GM12878 (cell line): ENCODE measurements around the gene SPAG16. TPM values are rescaled to one million over a fixed set of nuclear protein-coding genes. Genes with fewer than 3 reads are reported as not detected.

Experiments
- ATAC-seq: fragments of 200-7000 bp; cut with Tn5 transposase; 3 replicates; pipeline ENCODE4 v1.9.1; 2020; ENCODE audit warnings: mild to moderate bottlenecking, moderate library complexity
- BruUV-seq: library from RNA; stranded (reverse); fragments of 400-500 nt; replicated peaks from 2 replicates; lab custom pipeline; 2021; lab: Mats Ljungman, UMichigan
- CTCF ChIA-PET: fragments of 300-600 bp; sonication (Branson Sonifier 250); formaldehyde crosslinking; extraction: SDS; loops from one replicate; lab custom pipeline; 2021; ENCODE audit warnings: inconsistent platforms; lab: Yijun Ruan, JAX
- POLR2A ChIA-PET: fragments of 350-600 bp; formaldehyde crosslinking; extraction: SDS; loops from one replicate; lab custom pipeline; 2021; ENCODE audit warnings: inconsistent platforms; lab: Charles Lee
- RAD21 ChIA-PET: fragments of 300-600 bp; sonication (Branson Sonifier 250); formaldehyde crosslinking; loops from one replicate; lab custom pipeline; 2023; ENCODE audit warnings: antibody characterized with exemption; ENCODE audit not compliant: unreplicated experiment; lab: Charles Lee
- SMC1A ChIA-PET: fragments of 300-600 bp; sonication (Branson Sonifier 250); formaldehyde crosslinking; loops from one replicate; lab custom pipeline; 2023; ENCODE audit not compliant: unreplicated experiment, uncharacterized antibody; lab: Charles Lee
- DNase-seq: peaks from one replicate; pipeline ENCODE4 v3.0.0-alpha.2; 2011; ENCODE audit warnings: low read depth, low spot score
- FAIRE-seq: peaks from 3 replicates; lab custom pipeline; 2011; peaks lifted over from hg19 to GRCh38; lab: Jason Lieb, UNC
- H2AFZ ChIP-seq: 2 replicates; pipeline ENCODE4 v1.6.0; 2011; ENCODE audit warnings: low read depth, low read length, control low read depth; ENCODE audit not compliant: control insufficient read depth
- H3K27ac ChIP-seq: 2 replicates; pipeline ENCODE4 v1.5.1; 2011; ENCODE audit warnings: control low read depth; ENCODE audit not compliant: control insufficient read depth, insufficient read depth
- H3K27me3 ChIP-seq, 2 experiments: replicated peaks in 1 of 2; 2 replicates each; pipeline versions ENCODE4 v1.6.0 to v1.6.1; 2011; ENCODE audit warnings: low read length in 1 of 2; ENCODE audit not compliant: control insufficient read depth in 2 of 2, insufficient read depth in 2 of 2
- H3K36me3 ChIP-seq, 2 experiments: 2 replicates each; pipeline ENCODE4 v1.5.1; 2011; ENCODE audit warnings: low read length in 1 of 2; ENCODE audit not compliant: control insufficient read depth in 2 of 2, insufficient read depth in 2 of 2
- H3K4me1 ChIP-seq: 2 replicates; pipeline ENCODE4 v1.6.1; 2011; ENCODE audit warnings: mild to moderate bottlenecking, low read length, moderate library complexity, mixed read lengths; ENCODE audit not compliant: control insufficient read depth, insufficient read depth
- H3K4me2 ChIP-seq: 2 replicates; pipeline ENCODE4 v1.6.0; 2011; ENCODE audit warnings: control low read depth; ENCODE audit not compliant: control insufficient read depth, insufficient read depth
- H3K4me3 ChIP-seq: fragments of 200-600 bp; sonication (generic); 2 replicates; pipeline ENCODE4 v1.5.1; 2016
- H3K79me2 ChIP-seq: 2 replicates; pipeline ENCODE4 v1.6.0; 2011; ENCODE audit warnings: low read length; ENCODE audit not compliant: control insufficient read depth, insufficient read depth
- H3K9ac ChIP-seq: 2 replicates; pipeline ENCODE4 v1.8.0; 2011; ENCODE audit warnings: low read length, control low read depth, mixed read lengths; ENCODE audit not compliant: control insufficient read depth, insufficient read depth
- H3K9me3 ChIP-seq: replicated peaks from 3 replicates; pipeline ENCODE4 v1.5.1; 2011; ENCODE audit warnings: mild to moderate bottlenecking, low read length; ENCODE audit not compliant: control insufficient read depth, insufficient read depth
- H4K20me1 ChIP-seq: 2 replicates; pipeline ENCODE4 v1.6.0; 2011; ENCODE audit not compliant: control insufficient read depth, insufficient read depth
- ATF3 ChIP-seq: IDR thresholded peaks from 2 replicates; pipeline ENCODE4 v1.6.1; 2011; ENCODE audit warnings: low read depth, mild to moderate bottlenecking, low read length, moderate library complexity, borderline replicate concordance; ENCODE audit errors: extremely low read depth
- CBFB ChIP-seq: IDR thresholded peaks from 2 replicates; pipeline ENCODE4 v1.6.1; 2016; ENCODE audit warnings: antibody characterized with exemption, low read depth
- CBX3 ChIP-seq: fragments of 200-600 bp; sonication (generic); IDR thresholded peaks from 2 replicates; pipeline ENCODE4 v1.6.1; 2016; ENCODE audit warnings: low read depth, borderline replicate concordance
- CHD1 ChIP-seq: IDR thresholded peaks from 2 replicates; pipeline ENCODE4 v1.6.1; 2012; ENCODE audit warnings: low read depth, low read length, improper control_type of control experiment
- CHD4 ChIP-seq: fragments of 200-600 bp; sonication (generic); IDR thresholded peaks from 2 replicates; pipeline ENCODE4 v1.6.1; 2016; ENCODE audit warnings: mild to moderate bottlenecking
- HCFC1 ChIP-seq: fragments of 150-350 bp; IDR thresholded peaks from 2 replicates; pipeline ENCODE4 v1.6.1; 2014; ENCODE audit warnings: low read length
- MEF2B ChIP-seq: fragments of 450-650 bp; IDR thresholded peaks from 2 replicates; pipeline ENCODE4 v1.6.1; 2018; ENCODE audit warnings: mild to moderate bottlenecking, moderate library complexity; ENCODE audit not compliant: partially characterized antibody, poor library complexity, severe bottlenecking
- NFIC ChIP-seq: IDR thresholded peaks from 2 replicates; pipeline ENCODE4 v1.6.1; 2012; ENCODE audit warnings: low read depth, mild to moderate bottlenecking, inconsistent platforms, low read length, moderate library complexity
- NFXL1 ChIP-seq: fragments of 450-650 bp; IDR thresholded peaks from 2 replicates; pipeline ENCODE4 v1.6.1; 2017; ENCODE audit warnings: antibody characterized with exemption, mild to moderate bottlenecking, borderline replicate concordance
- NFYB ChIP-seq: IDR thresholded peaks from 2 replicates; pipeline ENCODE4 v1.6.1; 2011; ENCODE audit warnings: low read depth, mild to moderate bottlenecking, low read length, improper control_type of control experiment, moderate library complexity; ENCODE audit not compliant: insufficient read depth
- PBX3 ChIP-seq: IDR thresholded peaks from 2 replicates; pipeline ENCODE4 v1.6.1; 2011; ENCODE audit warnings: mild to moderate bottlenecking, low read depth, low read length, moderate library complexity; ENCODE audit not compliant: insufficient replicate concordance
- PML ChIP-seq: IDR thresholded peaks from 2 replicates; pipeline ENCODE4 v1.6.1; 2012; ENCODE audit warnings: low read length, inconsistent platforms
- POLR2AphosphoS2 ChIP-seq: IDR thresholded peaks from 2 replicates; pipeline ENCODE4 v1.6.1; 2011; ENCODE audit warnings: low read depth, mild to moderate bottlenecking, low read length, improper control_type of control experiment, moderate library complexity
- RAD51 ChIP-seq: fragments of 450-650 bp; IDR thresholded peaks from 2 replicates; pipeline ENCODE4 v1.6.1; 2016; ENCODE audit warnings: moderate library complexity, mild to moderate bottlenecking, inconsistent platforms
- RELB ChIP-seq: fragments of 450-650 bp; IDR thresholded peaks from 2 replicates; pipeline ENCODE4 v1.6.1; 2017; ENCODE audit warnings: low read depth, mild to moderate bottlenecking, moderate library complexity
- ZBTB4 ChIP-seq: fragments of 450-650 bp; formaldehyde crosslinking; IDR thresholded peaks from 2 replicates; pipeline ENCODE4 v1.4.0; 2022; ENCODE audit warnings: mild to moderate bottlenecking, moderate library complexity
- ZSCAN29 ChIP-seq: fragments of 450-650 bp; IDR thresholded peaks from 2 replicates; pipeline ENCODE4 v1.6.1; 2017; ENCODE audit warnings: mild to moderate bottlenecking, moderate library complexity
- ZZZ3 ChIP-seq: IDR thresholded peaks from 2 replicates; pipeline ENCODE4 v1.6.1; 2011; ENCODE audit warnings: low read depth; ENCODE audit not compliant: control insufficient read depth, insufficient read length
- WGBS: methylation state at CpG from one replicate; pipeline ENCODE4 v1.1.6; 2016; ENCODE audit warnings: low lambda C conversion rate; ENCODE audit not compliant: insufficient replicate concordance, insufficient coverage; ENCODE audit errors: missing lambda C conversion rate; 5-methylcytosine and 5-hydroxymethylcytosine counted together
- in situ Hi-C: fragments of 300-500 bp; cut with MboI; formaldehyde crosslinking; loops from 9 replicates; pipeline ENCODE4 v1.14.3; 2018; ENCODE audit warnings: mixed read lengths
- intact Hi-C: fragments of 100-400 bp; cut with micrococcal nuclease; formaldehyde crosslinking; loops from one replicate; pipeline ENCODE4 v1.14.2; 2022; ENCODE audit not compliant: unreplicated experiment
- polyA plus RNA-seq, 11 experiments: library from polyadenylated mRNA; depleted of rRNA in 4 of 11; unstranded in 6 of 11; stranded (reverse) in 5 of 11; fragments of >200 nt; fragmentation: Nextera tagmentation in 4 of 11; fragmentation: Illumina TruSeq in 1 of 11; extraction: Ambion mirVana in 4 of 11; extraction: Trizol in 1 of 11; gene quantifications; 1 replicate in 1 of 11; 2 replicates in 10 of 11; pipeline versions ENCODE4 v1.2.1 to v1.2.3, GENCODE V29; 2011 to 2016; ENCODE audit warnings: inconsistent platforms in 2 of 11, missing spikeins in 2 of 11, low read depth in 1 of 11
- total RNA-seq, 4 experiments: library from RNA; depleted of rRNA in 3 of 4; stranded (reverse); fragments of >200 nt in 3 of 4; fragmentation: Illumina TruSeq in 1 of 4; extraction: Trizol in 1 of 4; gene quantifications; 2 replicates each; pipeline versions ENCODE4 v1.2.1 to v1.2.3, GENCODE V29; 2013 to 2021

The SPAG16 gene
- total and polyA plus RNA-seq, 10 of the 15 experiments (the other 5 are each of a cell fraction or from before 2014, with no cell fraction given): 6.0 to 25.0 (median 15.2) TPM

GRCh38 chr2:214185546-214185945 is 901.3 kb downstream of the SPAG16 start:
- 18% methylated on average over 2 of the region's 2 CpGs for WGBS
- Histone ChIP-seq H3K9me3 (no peaks in the 10 kb centered on the region), H3K79me2 (no peaks in the 10 kb centered on the region), H4K20me1 (no peaks in the 10 kb centered on the region), H3K36me3 (no peaks in the 10 kb centered on the region), H3K9ac (no peak overlapping the region), H3K27ac (no peak overlapping the region), H2AFZ (no peak overlapping the region), H3K4me2 (no peak overlapping the region), H3K27me3 (no peaks in the 10 kb centered on the region), H3K4me3 (no peak overlapping the region), H3K4me1 (no peaks in the 10 kb centered on the region)
- no TSS peak for BruUV-seq
- ChIA-PET RAD21 (no interaction called here), POLR2A (no interaction called here), CTCF (interaction anchor here (1.2 kb wide), 1 partner anchor 27 kb away, joined by 3 read pairs; no protein-coding TSS in a partner anchor), SMC1A (interaction anchor here (0.7 to 1.6 kb wide), 2 partner anchors 43 to 133 kb away, joined by 3 to 5 read pairs; no protein-coding TSS in a partner anchor)
- intact Hi-C loops: no loop called here
- no peak for ATAC-seq
- TF ChIP-seq CBX3 (no peak), ZZZ3 (no peak), NFIC (no peak), PBX3 (no peak), NFXL1 (no peak), CHD1 (no peak), ATF3 (no peak), POLR2AphosphoS2 (no peak), RELB (no peak), MEF2B (no peak), CHD4 (no peak), HCFC1 (no peak), ZSCAN29 (no peak), CBFB (no peak), RAD51 (no peak), PML (no peak), NFYB (no peak), ZBTB4 (CRISPR knock-in tag) (no peak)
- DNase-seq: no peak
- in situ Hi-C loops: no loop called here
- FAIRE-seq: no peak
